Measurements from ENCODE around the gene PPP1R3D.
"Not testable (repeated sequence)": the region's sequence is repeated elsewhere in the genome, so short reads cannot be mapped to it uniquely, and the experiment has no call there.

The PPP1R3D gene

DNA sequence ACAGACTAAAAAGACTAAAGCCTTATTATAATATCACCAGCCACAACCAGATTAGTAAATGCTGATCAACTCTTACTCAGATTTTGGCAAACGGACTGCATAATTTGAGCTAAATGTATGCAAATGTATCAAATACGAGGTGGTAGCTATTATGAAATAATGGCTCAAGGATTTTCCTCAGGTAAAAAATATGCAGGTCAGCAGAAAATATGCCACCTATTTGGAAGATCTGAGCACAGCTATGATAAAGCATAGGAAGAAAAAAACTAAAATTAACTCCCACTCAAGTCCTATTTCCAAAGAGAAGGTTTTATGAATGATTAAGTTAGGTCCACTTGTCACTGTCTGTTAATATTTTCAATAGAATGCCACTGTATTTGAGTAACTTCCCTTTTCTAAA lies 29.1 kb downstream of the PPP1R3D start:
- no peak for DNase-seq

DNA sequence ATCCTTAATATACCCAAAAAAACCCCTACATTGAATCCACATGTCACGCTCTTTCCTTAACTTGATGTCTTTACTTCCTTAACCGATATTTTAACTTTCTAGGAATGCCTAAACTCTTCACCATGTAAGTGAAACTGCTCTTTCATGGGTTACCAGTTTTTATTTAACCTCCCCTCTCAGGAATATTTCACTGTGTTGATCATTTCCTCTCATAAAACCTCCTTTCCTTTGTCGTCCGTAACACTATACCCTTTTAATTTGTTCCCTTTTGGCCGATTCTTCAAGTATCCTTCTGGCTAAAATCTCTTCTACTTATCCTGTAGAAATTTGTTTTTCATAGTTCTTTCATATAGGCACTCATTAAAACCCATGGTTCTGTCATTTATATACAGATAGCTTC lies 31.2 kb downstream of the PPP1R3D start:
- DNase-seq, result no peak

DNA sequence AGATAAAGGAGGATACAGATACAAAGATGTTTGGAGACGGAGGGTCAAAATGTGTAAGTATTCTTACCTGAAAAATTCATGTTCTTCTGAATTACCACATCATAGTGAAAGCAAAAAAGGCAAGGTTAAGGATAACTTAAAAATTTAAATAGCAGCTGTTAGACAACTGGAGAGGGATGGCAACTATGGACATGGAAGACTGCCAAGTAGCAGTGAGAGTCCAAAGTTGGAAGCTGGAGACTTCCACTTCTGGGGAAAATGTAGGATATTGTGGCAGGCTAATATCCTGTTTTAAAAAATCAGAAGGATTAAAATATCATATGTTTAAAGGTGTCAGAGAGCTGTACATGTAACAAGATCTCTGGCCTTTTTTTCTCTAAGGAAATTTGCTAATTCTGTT lies 36.5 kb downstream of the PPP1R3D start:
- no peak for DNase-seq

DNA sequence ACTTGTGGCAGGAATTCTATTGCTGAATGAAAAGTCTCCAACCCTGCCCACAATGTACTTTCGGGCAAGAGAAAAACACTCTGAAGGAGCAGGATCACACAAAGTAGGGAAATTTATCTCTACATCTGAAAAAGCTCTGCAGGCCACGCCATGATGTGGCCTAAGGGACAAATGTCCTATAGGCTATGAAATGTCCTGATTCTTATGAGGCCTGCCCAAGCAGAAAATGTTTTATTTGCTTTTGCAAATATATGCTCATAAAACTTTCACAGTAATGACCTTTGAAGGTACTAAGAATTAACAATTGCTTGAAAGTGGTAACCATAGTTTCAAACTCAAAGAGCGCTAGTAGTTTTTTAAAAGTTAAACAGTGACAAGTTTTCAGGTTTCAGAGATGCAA lies 37.6 kb downstream of the PPP1R3D start:
- no peak for DNase-seq

DNA sequence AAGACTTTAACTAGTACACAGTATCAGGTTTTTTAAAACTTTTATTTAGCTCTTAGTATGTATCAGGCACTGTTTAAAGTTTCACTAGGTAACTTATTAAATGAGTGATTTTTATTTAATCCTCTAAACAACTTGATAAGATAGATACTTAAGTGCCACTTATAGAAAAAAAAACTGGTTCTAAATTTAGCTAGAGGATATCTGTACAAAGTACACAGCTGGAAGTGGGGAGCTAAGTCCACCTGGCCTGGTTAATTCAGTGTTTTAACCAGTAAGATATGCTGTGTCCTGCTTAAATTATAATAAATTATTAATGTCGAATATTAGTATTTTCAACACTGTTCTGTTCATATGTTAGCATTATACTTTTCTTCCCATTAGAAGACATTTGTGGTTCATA lies 44.2 kb downstream of the PPP1R3D start:
- DNase-seq, result no peak

DNA sequence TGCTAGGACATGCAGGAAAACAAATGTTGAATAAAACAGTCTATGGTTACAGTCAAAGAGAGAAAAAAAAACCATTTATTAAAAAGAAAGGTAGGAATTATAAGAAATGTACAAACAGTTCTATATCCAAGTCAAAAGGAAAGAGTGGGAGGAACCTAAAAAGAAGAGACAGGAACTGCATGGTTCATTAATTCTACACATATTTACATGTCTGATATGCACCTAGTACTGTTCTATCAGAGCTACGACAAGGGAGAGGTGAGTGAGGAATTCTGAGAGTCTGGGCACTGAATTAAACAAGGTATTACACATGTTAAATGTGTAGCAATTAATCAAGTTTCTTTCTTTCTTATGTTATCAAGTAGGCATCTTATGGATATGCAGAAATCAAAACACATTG lies 48.5 kb downstream of the PPP1R3D start:
- no peak for DNase-seq

DNA sequence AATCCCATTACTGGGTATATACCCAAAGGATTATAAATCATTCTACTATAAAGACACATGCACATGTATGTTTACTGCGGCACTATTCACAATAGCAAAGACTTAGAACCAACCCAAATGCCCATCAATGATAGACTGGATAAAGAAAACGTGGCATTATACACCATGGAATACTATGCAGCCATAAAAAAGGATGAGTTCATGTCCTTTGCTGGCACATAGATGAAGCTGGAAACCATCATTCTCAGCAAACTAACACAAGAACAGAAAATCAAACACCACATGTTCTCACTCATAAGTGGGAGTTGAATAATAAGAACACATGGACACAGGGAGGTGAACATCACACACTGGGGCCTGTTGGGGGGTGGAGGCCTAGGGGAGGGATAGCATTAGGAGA lies 50.1 kb downstream of the PPP1R3D start:
- DNase-seq, result not testable (repeated sequence)

DNA sequence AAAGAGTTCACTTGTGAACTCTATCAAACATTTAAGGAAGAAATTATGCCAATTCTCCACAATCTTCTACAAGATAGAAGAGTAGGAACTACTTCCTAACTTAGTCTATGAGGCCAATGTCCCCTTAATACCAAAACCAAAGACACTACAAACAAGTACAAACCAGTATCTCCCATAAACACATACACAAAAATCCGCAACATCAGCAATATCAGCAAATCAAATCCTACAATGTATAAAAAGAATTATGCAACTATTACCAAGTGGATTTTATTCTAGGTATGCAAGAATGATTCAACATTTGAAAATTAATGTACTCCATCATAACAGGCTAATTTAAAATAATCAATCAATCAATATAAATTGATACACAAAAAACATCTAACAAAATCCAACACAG lies 52.1 kb downstream of the PPP1R3D start:
- DNase-seq, result no peak

Data from effector CD4-positive, alpha-beta T cell (primary cell).